Kidney (tissue), 14 donors: ENCODE measurements around the gene DYNC1H1. TPM values are rescaled to one million over a fixed set of nuclear protein-coding genes. Genes with fewer than 3 reads are reported as not detected.

ENCODE experiments used
- DNase-seq, 5 donors: peaks; one replicate each; pipeline ENCODE4 v3.0.0-alpha.2; 2013 to 2020
- FAIRE-seq: peaks from 2 replicates; lab custom pipeline; 2012; peaks lifted over from hg19 to GRCh38; lab: Jason Lieb, UNC
- H3K27ac ChIP-seq, 2 donors: one replicate each; pipeline ENCODE4 v1.7.0; 2013; ENCODE audit warnings: low read depth in 2 of 2, low read length in 2 of 2, inconsistent platforms in 1 of 2
- H3K27me3 ChIP-seq: one replicate; pipeline ENCODE4 v1.7.1; 2013; ENCODE audit warnings: low read length, inconsistent platforms; ENCODE audit not compliant: control insufficient read depth, insufficient read depth
- H3K36me3 ChIP-seq, 3 donors: one replicate each; pipeline versions ENCODE4 v1.7.0 to v1.7.1; 2013; ENCODE audit warnings: low read length in 3 of 3, control low read depth in 1 of 3, inconsistent platforms in 1 of 3; ENCODE audit not compliant: insufficient read depth in 3 of 3, control insufficient read depth in 2 of 3
- H3K4me1 ChIP-seq, 3 donors: one replicate each; pipeline versions ENCODE4 v1.7.0 to v1.7.1; 2013; ENCODE audit warnings: low read length in 3 of 3, inconsistent platforms in 1 of 3, low read depth in 1 of 3; ENCODE audit not compliant: control insufficient read depth in 2 of 3, insufficient read depth in 2 of 3
- H3K4me3 ChIP-seq, 3 donors: one replicate each; pipeline versions ENCODE4 v1.7.0 to v1.8.1; 2013; ENCODE audit warnings: low read length in 3 of 3, control low read depth in 1 of 3, inconsistent platforms in 1 of 3
- H3K9ac ChIP-seq, 3 donors: one replicate each; pipeline versions ENCODE4 v1.7.0 to v1.7.1; 2013; ENCODE audit warnings: low read length in 3 of 3, control low read depth in 1 of 3, inconsistent platforms in 1 of 3
- H3K9me3 ChIP-seq, 3 donors: one replicate each; pipeline versions ENCODE4 v1.7.0 to v1.7.1; 2013; ENCODE audit warnings: low read length in 3 of 3, control low read depth in 1 of 3, inconsistent platforms in 1 of 3; ENCODE audit not compliant: control insufficient read depth in 2 of 3, insufficient read depth in 1 of 3
- intact Hi-C: fragments of 100-400 bp; cut with DNase I; formaldehyde crosslinking; loops from one replicate; pipeline ENCODE4 v1.11.1; 2022
- polyA plus RNA-seq: library from polyadenylated mRNA; stranded (reverse); fragments of 350-450 nt; fragmentation: Illumina TruSeq; extraction: RNeasy Lipid Tissue Mini Kit (QIAGEN cat#74804); gene quantifications from one replicate; pipeline ENCODE4 v1.2.3, GENCODE V29; 2014; ENCODE audit warnings: low read depth, low replicate concordance; ENCODE audit not compliant: insufficient read depth
- total RNA-seq: library from RNA; stranded (reverse); fragmentation: NEBNext Ultra II Directional; extraction: Animal tissue kit (Norgen Biotek cat#: 25700); gene quantifications from one replicate; pipeline ENCODE4 v1.2.1, GENCODE V29; 2021
- TF ChIP-seq, protein P1 (sequence below): IDR thresholded peaks from 3 replicates; pipeline ENCODE4 v1.5.1; 2012; ENCODE audit warnings: mild to moderate bottlenecking, moderate library complexity, borderline replicate concordance; ENCODE audit not compliant: insufficient read depth; ENCODE audit errors: extremely low read depth
- donor health status: control.
- donor health status: control.
- donor health status: control.
- donor health status: control.
- donor health status: control.
- donor health status: DM: yes; HTN: yes; CAD: no.
- donor health status: Normal renal cell carcinoma (clear cell type).

Gene DYNC1H1
- total and polyA plus RNA-seq, 2 donors from 2014 or later: 132 to 390 TPM

DNA sequence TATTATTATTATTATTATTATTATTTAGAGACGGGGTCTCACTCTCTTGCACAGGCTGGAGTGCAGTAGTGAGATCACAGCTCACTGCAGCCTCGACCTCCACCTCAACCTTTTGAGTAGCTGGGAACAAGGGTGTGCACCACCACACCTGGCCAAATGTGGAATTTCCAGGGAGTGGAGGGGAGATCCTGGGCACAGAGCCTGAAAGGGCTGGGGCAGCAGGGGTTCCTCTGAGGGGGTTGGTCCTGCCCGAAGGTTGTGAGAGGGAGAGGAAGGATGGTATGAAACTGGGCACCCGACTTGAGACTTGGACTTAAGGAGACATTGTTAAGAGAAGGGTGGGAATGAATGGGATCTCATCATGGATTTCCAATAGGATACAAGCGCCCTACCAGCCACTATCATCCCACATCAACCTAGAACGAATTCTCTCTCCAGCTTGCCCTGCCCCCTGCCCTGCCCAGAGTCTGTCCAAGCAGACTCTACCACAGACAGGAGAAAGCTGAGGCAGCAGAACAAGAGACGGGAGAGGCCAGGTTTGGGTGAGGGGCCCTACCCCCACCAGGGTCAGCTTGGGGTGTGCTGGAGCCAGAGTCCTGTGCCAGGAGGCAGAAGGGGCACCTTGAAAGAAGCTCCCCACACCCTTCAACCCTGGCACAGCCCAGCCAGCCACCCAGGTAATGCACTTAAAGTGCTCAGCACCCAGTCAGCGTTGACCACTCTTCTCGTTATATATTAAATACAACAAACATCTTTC lies 2.4 kb upstream of the DYNC1H1 start:
- Histone ChIP-seq H3K9ac (no peak overlapping the region), H3K9me3 (no peaks in the 10 kb centered on the region), H3K27ac (no peak overlapping the region), H3K36me3 (no peaks in the 10 kb centered on the region), H3K4me1 (peaks cover 0 to 8% (median 4%) of the 10 kb centered on the region in 3 donors), H3K4me3 (no peak overlapping the region), H3K27me3 (no peaks in the 10 kb centered on the region)
- TF ChIP-seq, protein P1, sequence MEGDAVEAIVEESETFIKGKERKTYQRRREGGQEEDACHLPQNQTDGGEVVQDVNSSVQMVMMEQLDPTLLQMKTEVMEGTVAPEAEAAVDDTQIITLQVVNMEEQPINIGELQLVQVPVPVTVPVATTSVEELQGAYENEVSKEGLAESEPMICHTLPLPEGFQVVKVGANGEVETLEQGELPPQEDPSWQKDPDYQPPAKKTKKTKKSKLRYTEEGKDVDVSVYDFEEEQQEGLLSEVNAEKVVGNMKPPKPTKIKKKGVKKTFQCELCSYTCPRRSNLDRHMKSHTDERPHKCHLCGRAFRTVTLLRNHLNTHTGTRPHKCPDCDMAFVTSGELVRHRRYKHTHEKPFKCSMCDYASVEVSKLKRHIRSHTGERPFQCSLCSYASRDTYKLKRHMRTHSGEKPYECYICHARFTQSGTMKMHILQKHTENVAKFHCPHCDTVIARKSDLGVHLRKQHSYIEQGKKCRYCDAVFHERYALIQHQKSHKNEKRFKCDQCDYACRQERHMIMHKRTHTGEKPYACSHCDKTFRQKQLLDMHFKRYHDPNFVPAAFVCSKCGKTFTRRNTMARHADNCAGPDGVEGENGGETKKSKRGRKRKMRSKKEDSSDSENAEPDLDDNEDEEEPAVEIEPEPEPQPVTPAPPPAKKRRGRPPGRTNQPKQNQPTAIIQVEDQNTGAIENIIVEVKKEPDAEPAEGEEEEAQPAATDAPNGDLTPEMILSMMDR: no peak
- intact Hi-C loops: no loop called here
- FAIRE-seq: no peak
- DNase-seq: peak in 1 of 5 donors; percentile 66

DNA sequence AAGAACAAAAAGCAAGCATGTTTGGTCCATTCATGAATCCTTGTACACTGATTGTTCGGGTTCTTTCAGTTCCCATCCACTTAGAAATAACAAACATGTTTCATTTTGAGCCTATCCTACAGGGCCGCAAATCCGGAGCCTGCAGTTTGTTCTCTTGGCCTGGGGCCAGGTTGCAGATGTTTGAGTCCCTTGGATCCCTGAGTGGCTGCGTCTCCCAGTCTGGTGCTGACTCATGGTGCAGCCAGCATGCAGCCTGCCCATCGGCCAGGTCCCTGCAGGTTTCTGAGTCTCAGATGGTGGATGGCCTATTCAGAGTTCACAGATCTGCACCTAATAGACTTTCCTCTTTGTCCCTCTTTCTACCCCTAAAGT lies 1.9 kb upstream of the DYNC1H1 start:
- no peak overlapping the region for H3K27ac ChIP-seq
- H3K27me3 ChIP-seq: no peaks in the 10 kb centered on the region
- TF ChIP-seq, protein P1: no peak
- no peaks in the 10 kb centered on the region for H3K36me3 ChIP-seq
- peaks cover 0 to 8% (median 4%) of the 10 kb centered on the region in 3 donors for H3K4me1 ChIP-seq
- DNase-seq (peak in 2 of 5 donors; percentile 38 to 67), FAIRE-seq (no peak)
- intact Hi-C loops: no loop called here
- H3K9me3 ChIP-seq: no peaks in the 10 kb centered on the region
- H3K9ac ChIP-seq: no peak overlapping the region
- no peak overlapping the region for H3K4me3 ChIP-seq

DNA sequence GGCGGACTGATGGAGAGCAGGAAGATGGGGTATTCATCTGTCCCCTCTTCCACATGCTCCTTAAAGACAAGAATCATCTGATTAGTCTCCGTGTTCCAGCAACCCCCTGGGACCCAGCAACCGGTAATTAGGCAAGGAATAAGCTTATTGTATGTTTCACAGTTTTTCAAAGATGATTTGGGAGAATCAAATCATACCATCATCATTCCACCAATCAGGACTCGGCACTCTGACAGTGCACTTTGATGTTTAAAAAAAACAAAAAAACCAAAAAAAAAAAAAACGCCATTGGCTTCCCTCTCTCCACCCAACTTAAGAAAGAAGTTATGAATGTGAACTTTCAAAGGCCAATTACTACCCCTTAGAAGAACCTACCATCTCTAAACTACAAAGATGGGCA lies 1.3 kb upstream of the DYNC1H1 start:
- Histone ChIP-seq H3K27ac (no peak overlapping the region), H3K9me3 (no peaks in the 10 kb centered on the region), H3K4me1 (peaks cover 0 to 8% (median 4%) of the 10 kb centered on the region in 3 donors), H3K4me3 (no peak overlapping the region), H3K9ac (no peak overlapping the region), H3K27me3 (no peaks in the 10 kb centered on the region), H3K36me3 (no peaks in the 10 kb centered on the region)
- DNase-seq (no peak), FAIRE-seq (no peak)
- intact Hi-C loops: no loop called here
- TF ChIP-seq, protein P1: no peak
